ENCODE measurements around the gene TSHZ1.

TSHZ1 gene

GRCh38 chr18:75210274-75211001 lies at the start of gene TSHZ1:
TSS of gene TSHZ1 (plus strand) at chr18:75210797. CDS start at chr18:75211877, 1,080 bp downstream.
- DNase-seq: peak; percentile 67

- DNase-seq: peak; percentile 11
These were observed 49.2 kb upstream of the TSHZ1 start for GRCh38 chr18:75161256-75162028.

- DNase-seq: no peak
These were observed 48.1 kb upstream of the TSHZ1 start for GRCh38 chr18:75162467-75162866.

- no peak for DNase-seq
These were observed 47.6 kb upstream of the TSHZ1 start for GRCh38 chr18:75162978-75163377.

- no peak for DNase-seq
These were observed 46.9 kb upstream of the TSHZ1 start for GRCh38 chr18:75163736-75164135.

DNA sequence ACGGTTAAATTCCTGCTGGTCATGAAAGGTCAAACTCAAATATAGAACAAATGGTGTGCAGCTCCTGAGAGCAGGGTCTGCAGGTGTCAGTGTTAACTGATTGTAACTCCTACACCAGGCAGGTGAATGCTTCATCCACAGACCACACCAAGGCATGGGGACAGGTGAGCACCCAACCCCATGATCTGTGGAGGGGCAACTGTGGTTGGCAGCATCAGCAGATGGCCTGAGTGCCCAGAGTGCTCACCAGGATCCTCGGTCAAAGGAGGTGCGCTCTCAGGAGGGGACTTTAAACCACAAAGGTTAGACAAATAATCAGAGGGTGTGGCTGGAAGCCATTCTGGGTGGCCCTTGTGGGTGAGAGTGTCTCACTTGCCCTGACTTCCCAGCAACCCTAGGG lies 46.1 kb upstream of the TSHZ1 start:
- DNase-seq: no peak

DNA sequence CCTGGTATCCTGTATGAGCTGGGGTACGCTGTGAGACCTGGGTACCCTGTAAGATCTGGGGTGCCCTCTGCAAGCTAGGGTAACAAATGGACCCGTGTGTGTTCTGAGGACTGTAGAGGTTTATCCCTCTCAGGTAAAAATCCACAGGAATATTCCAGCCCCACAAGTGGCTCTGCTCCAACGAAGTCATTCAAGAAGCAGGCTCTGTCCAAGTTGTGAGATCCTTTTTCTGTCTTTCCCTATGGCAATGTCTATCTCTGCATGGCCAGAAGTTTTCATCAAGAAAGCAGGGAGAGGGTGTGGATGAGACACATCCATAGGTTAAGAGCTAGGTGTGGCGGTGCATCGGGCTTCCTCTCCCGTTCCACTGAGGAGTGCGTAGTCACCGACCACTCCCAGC lies 44.7 kb upstream of the TSHZ1 start:
- DNase-seq: no peak

DNA sequence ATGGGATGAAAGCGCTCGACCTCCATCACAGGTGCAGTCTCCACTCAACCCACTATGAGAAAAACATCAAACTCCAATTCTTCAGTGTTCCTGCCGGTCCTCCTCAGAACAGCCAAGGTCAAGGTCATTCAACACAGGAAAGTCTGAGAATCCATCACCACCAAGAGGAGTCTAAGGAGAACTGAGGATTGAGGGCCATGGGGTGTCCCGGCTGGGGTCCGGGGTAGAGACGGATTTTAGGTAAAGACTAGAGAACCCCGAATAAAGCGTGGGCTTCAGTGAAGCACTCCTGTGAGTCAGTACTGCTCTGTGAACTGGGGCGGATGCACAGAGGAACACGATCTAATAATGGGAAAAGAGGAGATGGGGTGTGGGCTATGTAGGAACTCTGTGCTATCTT lies 43.5 kb upstream of the TSHZ1 start:
- DNase-seq: no peak

- DNase-seq: no peak
These were observed 42.6 kb upstream of the TSHZ1 start for GRCh38 chr18:75167759-75168618.

GRCh38 chr18:75168619-75169018 lies 42.0 kb upstream of the TSHZ1 start:
- DNase-seq: no peak

DNA sequence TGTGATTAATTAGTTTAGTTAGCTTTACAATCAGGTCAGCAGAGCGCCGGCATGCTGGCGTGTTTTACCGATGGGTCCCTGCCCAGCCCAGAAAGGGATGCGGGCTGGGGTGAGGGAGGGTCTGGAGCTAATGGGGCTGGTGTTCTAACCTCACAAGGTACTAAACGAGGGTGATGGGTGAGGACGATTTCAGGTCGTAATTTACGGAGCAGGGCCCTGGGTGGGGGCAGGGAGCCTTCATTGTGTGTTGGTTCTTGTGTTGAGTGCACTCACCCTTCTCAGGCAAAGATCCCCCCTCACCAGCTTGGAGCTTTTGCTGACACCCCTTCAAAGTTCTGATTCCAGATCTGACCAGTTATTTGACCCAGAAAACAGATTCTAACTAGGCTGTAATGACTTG lies 41.2 kb upstream of the TSHZ1 start:
- no peak for DNase-seq

GRCh38 chr18:75170022-75170789 lies 40.4 kb upstream of the TSHZ1 start:
- DNase-seq: no peak

DNA sequence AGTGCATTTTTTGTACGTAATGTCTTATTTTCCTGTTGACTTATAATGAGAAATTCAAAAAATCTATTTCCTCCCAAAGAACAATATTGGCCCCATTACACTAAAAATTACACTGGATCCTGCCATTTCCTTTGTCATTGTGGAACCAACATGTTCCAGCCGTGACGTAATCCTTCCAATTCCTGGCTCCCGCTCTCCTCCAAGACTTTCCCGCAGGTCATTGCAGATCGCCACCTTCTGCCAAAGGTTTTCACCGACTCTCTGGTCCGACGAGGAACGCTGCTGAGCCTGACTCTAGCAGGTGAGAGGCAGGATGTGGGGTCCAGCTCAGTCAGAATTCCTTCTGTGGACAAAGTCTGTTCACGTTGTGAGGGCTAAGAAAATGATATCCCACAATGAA lies 39.7 kb upstream of the TSHZ1 start:
- DNase-seq: no peak

- no peak for DNase-seq
These were observed 38.1 kb upstream of the TSHZ1 start for GRCh38 chr18:75172299-75173124.

DNA sequence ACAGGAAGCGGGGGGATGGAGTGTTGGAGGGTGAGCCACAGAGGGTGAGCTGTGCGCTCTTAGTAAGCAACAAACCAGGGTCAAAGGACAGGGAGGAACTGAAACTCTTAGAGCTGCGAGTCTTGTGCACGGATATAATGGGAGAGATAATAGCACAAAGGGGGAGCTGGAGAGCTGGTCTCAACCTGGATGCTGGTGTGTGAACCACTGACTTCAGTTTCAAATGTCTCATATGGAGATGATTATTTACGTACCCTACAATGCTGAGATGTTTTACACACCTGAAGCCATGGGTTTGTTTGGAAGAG lies 37.5 kb upstream of the TSHZ1 start:
- no peak for DNase-seq

DNA sequence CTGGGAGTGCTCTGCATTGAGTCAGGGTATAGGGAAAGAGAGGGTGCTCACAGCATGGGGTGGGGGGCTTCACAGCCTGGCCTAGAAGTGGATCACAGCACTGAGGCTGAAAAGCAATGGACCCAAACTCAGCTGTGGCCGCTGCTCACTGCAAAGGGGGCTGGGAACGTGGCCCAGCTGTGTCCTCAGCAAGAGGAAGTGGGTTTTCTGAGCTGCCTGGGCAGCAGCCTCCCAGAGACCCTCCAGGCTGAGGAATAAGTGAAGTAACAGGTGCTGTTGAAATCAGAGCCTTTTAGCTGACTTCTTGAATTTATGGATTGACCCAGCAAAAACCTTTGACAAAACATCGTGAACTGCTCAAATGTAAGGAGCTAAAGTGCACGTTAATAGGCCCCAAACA lies 36.9 kb upstream of the TSHZ1 start:
- no peak for DNase-seq

DNA sequence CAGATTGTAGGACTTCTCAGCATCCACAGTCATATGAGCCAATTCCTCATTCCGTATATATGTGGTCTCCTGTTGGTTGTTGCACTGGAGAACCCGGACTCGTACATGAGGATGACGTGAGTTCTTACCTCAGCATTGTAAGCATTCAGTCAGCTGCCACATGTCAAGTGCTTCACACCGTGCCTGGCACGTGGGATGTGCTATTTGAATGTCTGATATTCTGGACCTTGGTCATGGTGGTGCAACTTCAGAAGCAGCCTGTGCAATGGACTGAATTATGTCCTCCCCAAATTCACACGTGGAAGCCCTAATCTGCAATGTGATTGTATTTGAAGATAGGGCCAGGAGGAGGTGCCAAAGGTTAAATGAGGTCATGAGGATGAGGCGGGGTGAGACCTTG lies 33.7 kb upstream of the TSHZ1 start:
- no peak for DNase-seq

DNA sequence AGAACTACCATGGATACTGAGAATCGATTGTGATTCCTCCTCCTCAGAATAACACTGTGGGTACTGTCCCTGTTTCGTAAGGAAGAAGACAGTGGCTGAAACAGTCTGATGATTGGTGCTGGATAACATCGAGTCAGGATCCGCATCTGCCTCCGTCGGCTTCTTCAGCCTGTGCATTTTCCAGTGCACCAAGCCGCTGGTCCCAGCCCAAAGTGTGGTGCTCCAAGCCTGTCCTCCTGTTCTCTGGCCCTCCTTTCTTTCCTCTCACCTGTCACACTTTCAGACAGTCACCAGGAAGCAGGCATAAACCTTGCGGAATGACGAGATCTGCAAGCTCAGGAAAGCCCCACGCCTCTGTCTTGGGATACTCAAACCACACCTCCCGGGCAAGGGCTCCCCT lies 32.2 kb upstream of the TSHZ1 start:
- DNase-seq: no peak

DNA sequence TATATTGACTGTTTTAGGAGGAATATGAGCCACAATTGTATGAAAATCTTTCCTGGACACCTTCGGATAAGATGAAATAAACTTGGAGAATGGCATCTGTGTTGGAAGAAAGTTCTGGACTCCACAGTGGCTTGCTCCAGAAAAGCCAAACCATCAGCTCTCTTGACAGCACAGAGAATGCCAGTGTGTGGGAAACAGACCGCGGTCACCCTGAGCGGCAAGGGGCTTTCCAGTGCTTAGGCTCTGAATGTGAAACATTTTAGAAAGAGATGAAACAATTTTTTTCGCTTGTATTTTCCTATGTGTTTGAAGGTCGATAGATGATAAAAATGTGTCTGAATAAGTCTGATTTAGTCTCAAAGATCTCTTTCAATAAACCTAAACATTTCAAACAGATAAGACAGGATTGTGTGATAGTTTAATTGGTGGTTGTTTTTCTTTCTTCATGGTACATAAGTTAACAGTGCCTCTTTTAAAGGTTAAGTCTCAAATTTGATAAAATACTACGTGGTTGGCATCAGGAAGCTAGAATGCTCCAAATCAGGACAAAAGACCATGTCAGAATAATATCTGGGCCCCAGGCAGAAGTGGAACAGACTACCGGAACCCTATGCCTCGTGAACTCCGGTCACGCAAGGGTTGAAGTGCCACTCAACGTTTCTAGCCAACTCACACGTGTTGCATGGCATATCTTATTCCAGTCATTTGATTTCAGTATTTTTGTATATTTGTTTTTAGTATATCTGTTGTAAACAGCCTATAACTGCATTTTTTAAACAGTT lies 30.6 kb upstream of the TSHZ1 start:
- no peak for DNase-seq

DNA sequence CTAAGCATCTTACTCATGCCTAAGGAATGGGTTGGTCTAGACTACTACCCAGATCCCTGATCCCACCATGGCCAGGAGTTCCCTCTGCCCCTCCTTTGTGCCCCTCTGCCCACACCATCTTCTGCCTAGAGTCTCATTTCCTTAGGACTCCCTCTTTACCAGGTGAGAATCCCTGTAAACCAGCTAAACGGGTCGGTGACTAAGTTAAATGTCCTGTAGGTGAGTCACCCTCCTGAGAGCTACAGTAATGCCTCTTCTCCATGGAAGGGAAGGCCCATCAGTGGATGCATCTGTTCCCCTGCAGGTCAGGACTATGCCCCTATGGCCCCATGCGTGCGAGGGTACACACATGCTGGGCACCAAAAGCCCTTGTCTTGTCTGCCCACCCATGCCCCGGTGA lies 27.1 kb upstream of the TSHZ1 start:
- DNase-seq: no peak

- no peak for DNase-seq
These were observed 26.6 kb upstream of the TSHZ1 start for GRCh38 chr18:75183973-75184493.
